NCI-H774 (cell line): ENCODE results near the gene OR52E1.

Experiments
- DNase-seq: peaks from one replicate; lab custom pipeline; 2025; lab: John Stamatoyannopoulos, UW

OR52E1 gene

GRCh38 chr11:5117588-5117987, 48.2 kb downstream of the OR52E1 start:
- no peak for DNase-seq

DNA sequence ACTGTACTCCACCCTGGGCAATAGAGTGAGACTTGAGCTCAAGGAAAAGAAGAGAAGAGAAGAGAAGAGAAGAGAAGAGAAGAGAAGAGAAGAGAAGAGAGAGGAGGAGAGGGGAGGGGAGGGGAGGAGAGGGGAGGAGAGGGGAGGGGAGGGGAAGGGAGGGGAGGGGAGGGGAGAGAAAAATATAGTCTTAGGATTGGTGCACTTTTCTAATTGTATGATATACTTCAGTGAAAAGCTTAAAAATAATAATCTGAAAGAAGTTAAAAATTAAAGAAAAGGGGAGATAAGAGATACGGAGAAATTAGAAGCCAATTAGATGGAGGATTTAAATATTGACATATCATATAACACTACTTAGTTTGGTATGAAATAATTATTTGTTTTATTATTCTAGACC, 49.5 kb downstream of the OR52E1 start:
- no peak for DNase-seq
